Natural killer cell (primary cell): ENCODE measurements around the gene C12orf56. TPM values are rescaled to one million over a fixed set of nuclear protein-coding genes. Genes with fewer than 3 reads are reported as not detected.
"Not testable (repeated sequence)": the region's sequence is repeated elsewhere in the genome, so short reads cannot be mapped to it uniquely, and the experiment has no call there.

Source experiments
- ATAC-seq, 3 donors: fragments of 150-1000 bp in 2 of 3; fragments of 200-7000 bp in 1 of 3; cut with Tn5 transposase; 1 replicate in 1 of 3; 2 replicates in 2 of 3; pipeline ENCODE4 v1.10.0; 2021; ENCODE audit warnings: mild to moderate bottlenecking in 2 of 3, moderate library complexity in 2 of 3
- DNase-seq, 2 donors: peaks; one replicate each; pipeline versions ENCODE4 v3.0.0 to v3.0.0-alpha.2; 2013 to 2021; ENCODE audit warnings: mixed read lengths in 1 of 2
- H3K27ac ChIP-seq: one replicate; pipeline ENCODE4 v1.5.1; 2013; ENCODE audit warnings: mild to moderate bottlenecking, low read length
- H3K27me3 ChIP-seq: one replicate; pipeline ENCODE4 v1.6.1; 2013; ENCODE audit warnings: low read length; ENCODE audit not compliant: control insufficient read depth, insufficient read depth
- H3K36me3 ChIP-seq: one replicate; pipeline ENCODE4 v1.6.1; 2013; ENCODE audit warnings: low read length; ENCODE audit not compliant: control insufficient read depth, insufficient read depth
- H3K4me1 ChIP-seq: one replicate; pipeline ENCODE4 v1.6.1; 2013; ENCODE audit warnings: low read length; ENCODE audit not compliant: control insufficient read depth, insufficient read depth
- H3K4me3 ChIP-seq: one replicate; pipeline ENCODE4 v1.5.1; 2013; ENCODE audit warnings: low read length
- H3K9me3 ChIP-seq: one replicate; pipeline ENCODE4 v1.6.1; 2013; ENCODE audit warnings: low read length; ENCODE audit not compliant: control insufficient read depth, insufficient read depth
- H3K27ac Mint-ChIP-seq, 2 donors: one replicate each; pipeline ENCODE4 v1.8.0; 2022; ENCODE audit warnings: mild to moderate bottlenecking in 2 of 2, mixed read lengths in 2 of 2, moderate library complexity in 1 of 2
- H3K27me3 Mint-ChIP-seq, 2 donors: one replicate each; pipeline ENCODE4 v1.8.0; 2022; ENCODE audit warnings: low read depth in 2 of 2, mixed read lengths in 2 of 2
- H3K36me3 Mint-ChIP-seq: one replicate; pipeline ENCODE4 v1.8.0; 2022; ENCODE audit warnings: mixed read lengths
- H3K4me1 Mint-ChIP-seq, 2 donors: one replicate each; pipeline ENCODE4 v1.8.0; 2022; ENCODE audit warnings: mixed read lengths in 2 of 2
- H3K4me3 Mint-ChIP-seq: one replicate; pipeline ENCODE4 v1.8.0; 2022; ENCODE audit warnings: mild to moderate bottlenecking, moderate library complexity, mixed read lengths
- H3K9me3 Mint-ChIP-seq, 2 donors: one replicate each; pipeline ENCODE4 v1.8.0; 2022; ENCODE audit warnings: mixed read lengths in 2 of 2
- CTCF ChIP-seq: fragments of 200-600 bp; IDR thresholded peaks from one replicate; pipeline ENCODE4 v1.8.0; 2022; ENCODE audit warnings: antibody characterized with exemption
- WGBS: methylation state at CpG from one replicate; pipeline ENCODE4 v1.1.7; 2013; ENCODE audit warnings: missing lambda C conversion rate; ENCODE audit not compliant: insufficient coverage; 5-methylcytosine and 5-hydroxymethylcytosine counted together
- intact Hi-C: fragments of 100-400 bp; cut with micrococcal nuclease; formaldehyde crosslinking; loops from one replicate; pipeline ENCODE4 v1.14.2; 2022
- total RNA-seq, 4 donors: library from RNA; stranded (reverse); fragments of 120-200 nt in 1 of 4; gene quantifications; one replicate each; pipeline versions ENCODE4 v1.2.3 to v1.2.4, GENCODE V29; 2013 to 2022

C12orf56 gene
- total RNA-seq, 3 donors from 2014 or later (not counting 1 experiment from before 2014, with no cell fraction given), result not detected

GRCh38 chr12:64325055-64325454, 65.5 kb downstream of the C12orf56 start:
- intact Hi-C loops, result no loop called here
- Histone ChIP-seq H3K4me3 (no peak overlapping the region), H3K27me3 (no peaks in the 10 kb centered on the region), H3K36me3 (no peaks in the 10 kb centered on the region), H3K9me3 (no peaks in the 10 kb centered on the region), H3K27ac (no peak overlapping the region), H3K4me1 (no peaks in the 10 kb centered on the region)
- Mint-ChIP-seq H3K27ac (no peak overlapping the region), H3K27me3 (peaks cover 0 to 11% of the 10 kb centered on the region in 2 donors), H3K9me3 (no peaks in the 10 kb centered on the region), H3K36me3 (no peaks in the 10 kb centered on the region), H3K4me3 (no peak overlapping the region), H3K4me1 (no peaks in the 10 kb centered on the region)
- no peak for ATAC-seq
- 81% methylated on average over 2 of the region's 2 CpGs for WGBS
- DNase-seq, result no peak
- TF ChIP-seq CTCF, result no peak

GRCh38 chr12:64323476-64324225, 66.9 kb downstream of the C12orf56 start:
- no peak overlapping the region for H3K27ac ChIP-seq
- H3K4me1 ChIP-seq, result no peaks in the 10 kb centered on the region
- H3K36me3 Mint-ChIP-seq, result no peaks in the 10 kb centered on the region
- no peaks in the 10 kb centered on the region for H3K9me3 ChIP-seq
- intact Hi-C loops, result no loop called here
- no peak for TF ChIP-seq CTCF
- no peaks in the 10 kb centered on the region for H3K4me1 Mint-ChIP-seq
- no peaks in the 10 kb centered on the region for H3K9me3 Mint-ChIP-seq
- no peaks in the 10 kb centered on the region for H3K36me3 ChIP-seq
- H3K27me3 ChIP-seq, result no peaks in the 10 kb centered on the region
- peaks cover 0 to 11% of the 10 kb centered on the region in 2 donors for H3K27me3 Mint-ChIP-seq
- 83% methylated on average over 3 of the region's 3 CpGs for WGBS
- no peak for ATAC-seq
- H3K27ac Mint-ChIP-seq, result no peak overlapping the region
- H3K4me3 ChIP-seq, result no peak overlapping the region
- no peak overlapping the region for H3K4me3 Mint-ChIP-seq
- no peak for DNase-seq

GRCh38 chr12:64323006-64323405, 67.6 kb downstream of the C12orf56 start:
- Mint-ChIP-seq H3K27ac (no peak overlapping the region), H3K27me3 (peaks cover 0 to 11% of the 10 kb centered on the region in 2 donors), H3K9me3 (no peaks in the 10 kb centered on the region), H3K4me3 (no peak overlapping the region), H3K36me3 (no peaks in the 10 kb centered on the region), H3K4me1 (no peaks in the 10 kb centered on the region)
- ATAC-seq (no peak), DNase-seq (no peak)
- TF ChIP-seq CTCF, result no peak
- Histone ChIP-seq H3K9me3 (no peaks in the 10 kb centered on the region), H3K27me3 (no peaks in the 10 kb centered on the region), H3K4me3 (no peak overlapping the region), H3K36me3 (no peaks in the 10 kb centered on the region), H3K4me1 (no peaks in the 10 kb centered on the region), H3K27ac (no peak overlapping the region)
- 85% methylated on average over 3 of the region's 4 CpGs for WGBS
- intact Hi-C loops, result no loop called here

GRCh38 chr12:64320611-64321010, 69.9 kb downstream of the C12orf56 start:
- H3K9me3 Mint-ChIP-seq, result no peaks in the 10 kb centered on the region
- Histone ChIP-seq H3K36me3 (no peaks in the 10 kb centered on the region), H3K27ac (no peak overlapping the region), H3K4me3 (no peak overlapping the region), H3K27me3 (no peaks in the 10 kb centered on the region), H3K9me3 (no peaks in the 10 kb centered on the region), H3K4me1 (no peaks in the 10 kb centered on the region)
- ATAC-seq (no peak), DNase-seq (no peak)
- intact Hi-C loops, result no loop called here
- H3K4me1 Mint-ChIP-seq, result no peaks in the 10 kb centered on the region
- H3K27ac Mint-ChIP-seq, result no peak overlapping the region
- WGBS, result 88% methylated on average over 1 of the region's 1 CpG
- peaks cover 0 to 11% of the 10 kb centered on the region in 2 donors for H3K27me3 Mint-ChIP-seq
- TF ChIP-seq CTCF, result no peak
- no peaks in the 10 kb centered on the region for H3K36me3 Mint-ChIP-seq
- H3K4me3 Mint-ChIP-seq, result no peak overlapping the region

- H3K9me3 Mint-ChIP-seq, ATAC-seq, DNase-seq, H3K27me3 ChIP-seq, H3K4me3 Mint-ChIP-seq, intact Hi-C loops, H3K36me3 ChIP-seq, H3K27ac ChIP-seq, H3K27ac Mint-ChIP-seq, H3K4me3 ChIP-seq, H3K4me1 Mint-ChIP-seq, H3K36me3 Mint-ChIP-seq, H3K4me1 ChIP-seq, H3K9me3 ChIP-seq: not testable (repeated sequence)
- 94% methylated on average over 21 of the region's 23 CpGs for WGBS
- peaks cover 0 to 11% of the 10 kb centered on the region in 2 donors for H3K27me3 Mint-ChIP-seq
These were observed 70.9 kb downstream of the C12orf56 start for GRCh38 chr12:64319540-64320225.
